GM23338 (cell line): ENCODE results near the gene EDN1.

Source experiments
- CREB1 ChIP-seq: fragments of 250-450 bp; sonication (Bioruptor Pico); IDR thresholded peaks from 2 replicates; pipeline ENCODE4 v1.5.0; 2020; ENCODE audit warnings: low read depth, mild to moderate bottlenecking, moderate library complexity
- CTCF ChIP-seq, 2 experiments: fragments of 200-600 bp in 1 of 2; sonication (generic) in 1 of 2; conservative IDR thresholded peaks; 2 replicates each; pipeline versions ENCODE4 v1.5.1 to v1.6.1; 2016 to 2017; ENCODE audit warnings: antibody characterized with exemption in 2 of 2, low read depth in 2 of 2, mild to moderate bottlenecking in 2 of 2, moderate library complexity in 1 of 2
- EZH2phosphoT487 ChIP-seq: fragments of 200-600 bp; sonication (generic); IDR thresholded peaks from one replicate; pipeline ENCODE4 v1.8.1; 2018; ENCODE audit warnings: antibody characterized with exemption; ENCODE audit not compliant: unreplicated experiment
- JUNB ChIP-seq: IDR thresholded peaks from one replicate; pipeline ENCODE4 v1.6.1; 2016; ENCODE audit warnings: antibody characterized with exemption; ENCODE audit not compliant: unreplicated experiment
- POLR2AphosphoS5 ChIP-seq: IDR thresholded peaks from 2 replicates; pipeline ENCODE4 v1.6.1; 2016; ENCODE audit warnings: antibody characterized with exemption, low read depth
- REST ChIP-seq: IDR thresholded peaks from one replicate; pipeline ENCODE4 v1.6.1; 2018; ENCODE audit warnings: antibody characterized with exemption; ENCODE audit not compliant: unreplicated experiment

- TF ChIP-seq CTCF (conservative IDR thresholded peaks at IDR 0.05; ENCODE audit: low read depth in 2 of 2) (no peak), POLR2AphosphoS5 (no peak), REST (no peak), JUNB (no peak), EZH2phosphoT487 (no peak), CREB1 (CRISPR knock-in tag) (no peak)
Observed at GRCh38 chr6:12275107-12275506, 15.1 kb upstream of the EDN1 start.
